ENCODE measurements around the gene EPHB4.

DNA sequence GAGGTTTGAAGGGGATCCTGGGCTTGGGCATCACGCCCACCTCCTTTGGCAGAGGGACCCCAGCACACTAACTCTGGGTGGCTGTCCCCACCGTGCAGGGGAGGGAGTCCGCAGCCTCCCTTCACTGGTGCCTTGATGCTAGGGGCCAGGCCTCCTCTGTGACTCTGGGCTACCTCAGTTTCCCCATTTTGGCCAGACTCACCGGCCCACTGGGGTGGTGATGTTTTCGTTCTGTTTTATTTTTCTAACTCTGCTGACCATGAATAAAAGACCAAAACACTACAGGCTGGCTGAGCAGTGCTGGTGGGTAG lies 39.4 kb upstream of the EPHB4 start:
- TF ChIP-seq CTCF (IDR thresholded peaks at IDR 0.05): no peak
- no peak for TF ChIP-seq POLR2A (IDR thresholded peaks at IDR 0.05)
